Nephron (organoid): ENCODE data around the gene SNCAIP.
A peak's percentile ranks its signal among the peaks of the same experiment; 100 is the strongest.

ENCODE experiments used
- H3K27ac Mint-ChIP-seq, 3 experiments: 2 replicates each; pipeline ENCODE4 v1.8.0; 2020; ENCODE audit warnings: mixed read lengths in 3 of 3, mild to moderate bottlenecking in 2 of 3, moderate library complexity in 1 of 3
- H3K27me3 Mint-ChIP-seq: 2 replicates; pipeline ENCODE4 v1.8.0; 2021; ENCODE audit warnings: low read depth, mild to moderate bottlenecking, moderate library complexity, mixed read lengths
- H3K36me3 Mint-ChIP-seq: 2 replicates; pipeline ENCODE4 v1.8.0; 2020; ENCODE audit warnings: low read depth, mixed read lengths
- H3K4me1 Mint-ChIP-seq: 2 replicates; pipeline ENCODE4 v1.8.0; 2020; ENCODE audit warnings: mixed read lengths
- H3K4me3 Mint-ChIP-seq, 3 experiments: 2 replicates each; pipeline ENCODE4 v1.8.0; 2020; ENCODE audit warnings: mild to moderate bottlenecking in 3 of 3, mixed read lengths in 3 of 3, moderate library complexity in 2 of 3
- H3K9me3 Mint-ChIP-seq: 2 replicates; pipeline ENCODE4 v1.8.0; 2020; ENCODE audit warnings: mixed read lengths
- CTCF ChIP-seq, 3 experiments: fragments of 200-600 bp; sonication (generic); IDR thresholded peaks; one replicate each; pipeline ENCODE4 v1.5.0; 2021; ENCODE audit warnings: antibody characterized with exemption in 3 of 3; ENCODE audit not compliant: unreplicated experiment in 3 of 3

Gene SNCAIP

GRCh38 chr5:122311961-122312590 lies at the start of gene SNCAIP:
Gene SNCAIP, plus strand, starts transcription at chr5:122312237. Its CDS starts 78,898 bp downstream, at chr5:122391135.
- Mint-ChIP-seq H3K9me3 (peaks cover 5% of the 10 kb centered on the region), H3K4me1 (peaks cover 31% of the 10 kb centered on the region), H3K27ac (peak within 1 kb of the TSS; percentile 96 to 99 (median 98)), H3K36me3 (peaks cover 6% of the 10 kb centered on the region), H3K4me3 (peak within 1 kb of the TSS; percentile 96 to 99 (median 98)), H3K27me3 (peaks cover 16% of the 10 kb centered on the region)
- TF ChIP-seq CTCF (IDR thresholded peaks at IDR 0.05; ENCODE audit: unreplicated experiment in 3 of 3), result no peak

- TF ChIP-seq CTCF (IDR thresholded peaks at IDR 0.05; ENCODE audit: unreplicated experiment in 3 of 3), result no peak
- H3K4me1 Mint-ChIP-seq, result peaks cover 15% of the 10 kb centered on the region
- no peaks in the 10 kb centered on the region for H3K27me3 Mint-ChIP-seq
- H3K36me3 Mint-ChIP-seq, result peaks cover 3% of the 10 kb centered on the region
- peaks cover 6% of the 10 kb centered on the region for H3K9me3 Mint-ChIP-seq
- H3K4me3 Mint-ChIP-seq, result no peak overlapping the region
- peak overlapping the region in 2 of 3 experiments; percentile 20 to 70 for H3K27ac Mint-ChIP-seq
These were observed 48.5 kb upstream of the SNCAIP start for GRCh38 chr5:122263352-122264030.

GRCh38 chr5:122264610-122265009 lies 47.4 kb upstream of the SNCAIP start:
- Mint-ChIP-seq H3K9me3 (peaks cover 3% of the 10 kb centered on the region), H3K36me3 (no peaks in the 10 kb centered on the region), H3K27ac (no peak overlapping the region), H3K4me1 (peaks cover 25% of the 10 kb centered on the region), H3K4me3 (no peak overlapping the region), H3K27me3 (no peaks in the 10 kb centered on the region)
- no peak for TF ChIP-seq CTCF (IDR thresholded peaks at IDR 0.05; ENCODE audit: unreplicated experiment in 3 of 3)

GRCh38 chr5:122267185-122267584 lies 44.9 kb upstream of the SNCAIP start:
- TF ChIP-seq CTCF (IDR thresholded peaks at IDR 0.05; ENCODE audit: unreplicated experiment in 3 of 3), result no peak
- peaks cover 17% of the 10 kb centered on the region for H3K9me3 Mint-ChIP-seq
- H3K4me1 Mint-ChIP-seq, result peaks cover 25% of the 10 kb centered on the region
- no peak overlapping the region for H3K4me3 Mint-ChIP-seq
- H3K36me3 Mint-ChIP-seq, result no peaks in the 10 kb centered on the region
- peak overlapping the region in 1 of 3 experiments; percentile 5 for H3K27ac Mint-ChIP-seq
- H3K27me3 Mint-ChIP-seq, result no peaks in the 10 kb centered on the region

GRCh38 chr5:122273696-122274095 lies 38.3 kb upstream of the SNCAIP start:
- Mint-ChIP-seq H3K27ac (peak overlapping the region; percentile 33 to 79 (median 70)), H3K9me3 (peaks cover 14% of the 10 kb centered on the region), H3K4me1 (peaks cover 12% of the 10 kb centered on the region), H3K36me3 (no peaks in the 10 kb centered on the region), H3K27me3 (no peaks in the 10 kb centered on the region), H3K4me3 (no peak overlapping the region)
- TF ChIP-seq CTCF (IDR thresholded peaks at IDR 0.05; ENCODE audit: unreplicated experiment in 3 of 3), result no peak
